Astrocyte (in vitro differentiated cells and primary cell): Measurements from ENCODE around the gene LUZP4. TPM values are rescaled to one million over a fixed set of nuclear protein-coding genes. Genes with fewer than 3 reads are reported as not detected.
"Not testable (repeated sequence)": the region's sequence is repeated elsewhere in the genome, so short reads cannot be mapped to it uniquely, and the experiment has no call there.

ENCODE experiments used
- DNase-seq: peaks from one replicate; pipeline ENCODE4 v3.0.0-alpha.2; 2010; ENCODE audit warnings: low read depth
- FAIRE-seq: peaks from 2 replicates; lab custom pipeline; 2011; peaks lifted over from hg19 to GRCh38; lab: Jason Lieb, UNC
- H2AFZ ChIP-seq: 2 replicates; pipeline ENCODE4 v1.6.0; 2012; ENCODE audit warnings: low read depth, low read length, inconsistent platforms
- H3K27ac ChIP-seq: 2 replicates; pipeline ENCODE4 v1.5.1; 2011; ENCODE audit warnings: low read depth, low read length, inconsistent platforms
- H3K27me3 ChIP-seq: 2 replicates; pipeline ENCODE4 v1.6.0; 2011; ENCODE audit warnings: low read length, inconsistent platforms; ENCODE audit not compliant: insufficient read depth
- H3K36me3 ChIP-seq: 2 replicates; pipeline ENCODE4 v1.5.1; 2011; ENCODE audit warnings: low read length, inconsistent platforms; ENCODE audit not compliant: insufficient read depth
- H3K4me1 ChIP-seq: 2 replicates; pipeline ENCODE4 v1.5.1; 2011; ENCODE audit warnings: low read length, inconsistent platforms; ENCODE audit not compliant: insufficient read depth
- H3K4me2 ChIP-seq: 2 replicates; pipeline ENCODE4 v1.6.0; 2012; ENCODE audit warnings: low read length, inconsistent platforms
- H3K4me3 ChIP-seq: 2 replicates; pipeline ENCODE4 v1.5.1; 2011; ENCODE audit warnings: low read depth, mild to moderate bottlenecking, low read length, inconsistent platforms; ENCODE audit not compliant: insufficient read depth
- H3K79me2 ChIP-seq: 2 replicates; pipeline ENCODE4 v1.6.0; 2012; ENCODE audit warnings: mild to moderate bottlenecking, low read length, inconsistent platforms; ENCODE audit not compliant: insufficient read depth
- H3K9ac ChIP-seq: 2 replicates; pipeline ENCODE4 v1.6.0; 2012; ENCODE audit warnings: mild to moderate bottlenecking, low read length, inconsistent platforms
- H3K9me3 ChIP-seq: 2 replicates; pipeline ENCODE4 v1.5.1; 2012; ENCODE audit warnings: low read depth, mild to moderate bottlenecking, low read length, inconsistent platforms; ENCODE audit not compliant: insufficient read depth
- H4K20me1 ChIP-seq: 2 replicates; pipeline ENCODE4 v1.6.0; 2012; ENCODE audit warnings: low read length, inconsistent platforms; ENCODE audit not compliant: insufficient read depth
- H3K27ac Mint-ChIP-seq: one replicate; pipeline ENCODE4 v1.8.0; 2021; ENCODE audit warnings: mild to moderate bottlenecking, mixed read lengths; ENCODE audit not compliant: unreplicated experiment
- H3K27me3 Mint-ChIP-seq: one replicate; pipeline ENCODE4 v1.8.0; 2021; ENCODE audit warnings: low read depth, mixed read lengths; ENCODE audit not compliant: unreplicated experiment
- H3K36me3 Mint-ChIP-seq: one replicate; pipeline ENCODE4 v1.8.0; 2021; ENCODE audit warnings: low read depth, mixed read lengths; ENCODE audit not compliant: unreplicated experiment
- H3K4me1 Mint-ChIP-seq: one replicate; pipeline ENCODE4 v1.8.0; 2021; ENCODE audit warnings: low read depth, mixed read lengths; ENCODE audit not compliant: unreplicated experiment
- H3K4me3 Mint-ChIP-seq: one replicate; pipeline ENCODE4 v1.8.0; 2021; ENCODE audit warnings: mild to moderate bottlenecking, moderate library complexity, mixed read lengths; ENCODE audit not compliant: unreplicated experiment
- H3K9me3 Mint-ChIP-seq: one replicate; pipeline ENCODE4 v1.8.0; 2021; ENCODE audit warnings: mild to moderate bottlenecking, mixed read lengths; ENCODE audit not compliant: unreplicated experiment
- EZH2 ChIP-seq: IDR thresholded peaks from 2 replicates; pipeline ENCODE4 v1.6.1; 2012; ENCODE audit warnings: mild to moderate bottlenecking, low read length, inconsistent platforms; ENCODE audit not compliant: insufficient read depth
- total RNA-seq: library from RNA; stranded (reverse); gene quantifications from 2 replicates; pipeline ENCODE4 v1.2.1, GENCODE V29; 2021
- TF ChIP-seq, protein P1 (sequence below): IDR thresholded peaks from 2 replicates; pipeline ENCODE4 v1.5.1; 2011; ENCODE audit warnings: low read depth, mild to moderate bottlenecking, inconsistent platforms, low read length, moderate library complexity; ENCODE audit not compliant: insufficient read depth

LUZP4 gene
- total RNA-seq, 1 donor from 2014 or later, result not detected

DNA sequence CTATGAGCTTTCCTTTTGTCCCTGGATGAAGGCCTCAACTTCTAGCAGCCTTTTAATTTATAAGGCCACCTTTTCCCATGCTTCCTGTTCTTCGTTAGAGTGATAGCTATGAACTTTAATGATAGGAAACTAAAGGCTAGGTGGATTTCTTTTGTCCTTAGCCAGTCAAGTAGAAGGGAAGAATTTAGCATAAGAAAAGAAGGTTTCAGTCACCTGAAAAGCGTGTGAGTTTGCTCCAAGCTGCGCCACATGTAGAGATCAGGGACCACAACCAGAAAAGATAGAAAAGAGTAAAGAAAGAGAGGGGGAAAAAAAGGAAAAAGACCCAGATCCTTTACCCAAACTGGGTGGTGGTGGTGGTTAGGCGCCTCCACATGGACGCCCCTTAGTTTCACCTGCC is 28.6 kb downstream of the LUZP4 start:
- no peak overlapping the region for H3K27ac Mint-ChIP-seq
- no peak overlapping the region for H3K4me3 Mint-ChIP-seq
- Histone ChIP-seq H4K20me1 (no peaks in the 10 kb centered on the region), H3K9me3 (no peaks in the 10 kb centered on the region), H3K9ac (no peak overlapping the region), H3K36me3 (no peaks in the 10 kb centered on the region), H2AFZ (no peak overlapping the region), H3K4me1 (no peaks in the 10 kb centered on the region), H3K27me3 (no peaks in the 10 kb centered on the region), H3K4me3 (no peak overlapping the region), H3K4me2 (no peak overlapping the region), H3K79me2 (no peaks in the 10 kb centered on the region), H3K27ac (no peak overlapping the region)
- H3K36me3 Mint-ChIP-seq, result no peaks in the 10 kb centered on the region
- H3K4me1 Mint-ChIP-seq, result no peaks in the 10 kb centered on the region
- no peaks in the 10 kb centered on the region for H3K9me3 Mint-ChIP-seq
- no peak for TF ChIP-seq EZH2
- TF ChIP-seq, protein P1, sequence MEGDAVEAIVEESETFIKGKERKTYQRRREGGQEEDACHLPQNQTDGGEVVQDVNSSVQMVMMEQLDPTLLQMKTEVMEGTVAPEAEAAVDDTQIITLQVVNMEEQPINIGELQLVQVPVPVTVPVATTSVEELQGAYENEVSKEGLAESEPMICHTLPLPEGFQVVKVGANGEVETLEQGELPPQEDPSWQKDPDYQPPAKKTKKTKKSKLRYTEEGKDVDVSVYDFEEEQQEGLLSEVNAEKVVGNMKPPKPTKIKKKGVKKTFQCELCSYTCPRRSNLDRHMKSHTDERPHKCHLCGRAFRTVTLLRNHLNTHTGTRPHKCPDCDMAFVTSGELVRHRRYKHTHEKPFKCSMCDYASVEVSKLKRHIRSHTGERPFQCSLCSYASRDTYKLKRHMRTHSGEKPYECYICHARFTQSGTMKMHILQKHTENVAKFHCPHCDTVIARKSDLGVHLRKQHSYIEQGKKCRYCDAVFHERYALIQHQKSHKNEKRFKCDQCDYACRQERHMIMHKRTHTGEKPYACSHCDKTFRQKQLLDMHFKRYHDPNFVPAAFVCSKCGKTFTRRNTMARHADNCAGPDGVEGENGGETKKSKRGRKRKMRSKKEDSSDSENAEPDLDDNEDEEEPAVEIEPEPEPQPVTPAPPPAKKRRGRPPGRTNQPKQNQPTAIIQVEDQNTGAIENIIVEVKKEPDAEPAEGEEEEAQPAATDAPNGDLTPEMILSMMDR, result no peak
- H3K27me3 Mint-ChIP-seq, result no peaks in the 10 kb centered on the region
- DNase-seq (no peak), FAIRE-seq (peak; percentile 60)

DNA sequence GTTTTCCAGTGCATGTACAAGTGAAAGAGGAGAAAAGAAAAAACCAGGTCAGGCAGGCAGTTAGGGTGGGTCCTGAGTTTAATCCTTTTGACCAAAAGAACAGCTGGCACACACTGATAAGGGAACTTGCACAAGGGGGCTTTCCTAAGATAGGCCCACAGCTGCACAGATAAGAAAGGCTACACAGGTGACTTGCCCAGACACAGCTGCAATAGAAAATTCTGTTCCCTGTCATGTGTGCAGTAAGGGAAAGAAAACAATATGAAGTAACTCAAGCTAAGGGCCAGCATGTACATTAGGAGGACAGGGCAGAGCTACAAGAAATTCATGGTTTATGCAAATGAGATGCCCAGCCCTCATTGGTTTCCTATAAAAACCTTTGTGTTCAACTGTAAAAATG is 32.9 kb downstream of the LUZP4 start:
- FAIRE-seq (no peak), DNase-seq (no peak)
- H3K79me2 ChIP-seq, result no peaks in the 10 kb centered on the region
- H3K4me2 ChIP-seq, result no peak overlapping the region
- Mint-ChIP-seq H3K4me3 (no peak overlapping the region), H3K4me1 (no peaks in the 10 kb centered on the region), H3K27ac (no peak overlapping the region), H3K36me3 (no peaks in the 10 kb centered on the region), H3K9me3 (no peaks in the 10 kb centered on the region), H3K27me3 (no peaks in the 10 kb centered on the region)
- TF ChIP-seq, protein P1, result no peak
- no peak for TF ChIP-seq EZH2
- no peaks in the 10 kb centered on the region for H3K36me3 ChIP-seq
- H3K27ac ChIP-seq, result no peak overlapping the region
- H3K4me1 ChIP-seq, result no peaks in the 10 kb centered on the region
- no peaks in the 10 kb centered on the region for H4K20me1 ChIP-seq
- no peaks in the 10 kb centered on the region for H3K9me3 ChIP-seq
- H3K27me3 ChIP-seq, result no peaks in the 10 kb centered on the region
- no peak overlapping the region for H3K4me3 ChIP-seq
- H2AFZ ChIP-seq, result no peak overlapping the region
- H3K9ac ChIP-seq, result no peak overlapping the region

DNA sequence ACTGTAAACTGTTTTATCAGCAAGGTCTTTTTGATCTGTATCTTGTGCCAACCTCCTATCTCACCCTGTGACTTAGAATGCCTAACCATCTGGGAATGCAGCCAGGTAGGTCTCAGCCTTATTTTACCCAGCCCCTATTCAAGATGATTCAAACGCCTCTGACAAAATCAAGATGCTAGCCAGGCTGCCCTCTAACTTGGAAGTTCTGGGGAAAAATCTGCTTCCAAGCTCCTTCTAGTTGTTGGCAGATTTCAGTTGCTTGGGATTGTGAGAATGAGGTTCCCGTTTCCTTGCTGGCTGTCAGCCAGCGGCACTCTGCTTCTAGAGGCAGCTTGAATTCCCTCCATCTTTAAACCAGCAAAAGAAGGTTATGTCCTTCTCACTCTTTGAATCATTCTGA is 34.7 kb downstream of the LUZP4 start:
- H3K4me3 Mint-ChIP-seq, result no peak overlapping the region
- no peak overlapping the region for H3K27ac ChIP-seq
- no peaks in the 10 kb centered on the region for H3K27me3 ChIP-seq
- H3K27ac Mint-ChIP-seq, result no peak overlapping the region
- TF ChIP-seq EZH2, result no peak
- TF ChIP-seq, protein P1, result no peak
- H3K79me2 ChIP-seq, result no peaks in the 10 kb centered on the region
- H3K27me3 Mint-ChIP-seq, result no peaks in the 10 kb centered on the region
- no peak overlapping the region for H3K4me2 ChIP-seq
- H3K4me3 ChIP-seq, result no peak overlapping the region
- H3K4me1 ChIP-seq, result no peaks in the 10 kb centered on the region
- H2AFZ ChIP-seq, result no peak overlapping the region
- no peaks in the 10 kb centered on the region for H4K20me1 ChIP-seq
- no peaks in the 10 kb centered on the region for H3K9me3 ChIP-seq
- no peaks in the 10 kb centered on the region for H3K36me3 Mint-ChIP-seq
- DNase-seq (peak; percentile 16), FAIRE-seq (peak; percentile 88)
- no peaks in the 10 kb centered on the region for H3K4me1 Mint-ChIP-seq
- H3K36me3 ChIP-seq, result no peaks in the 10 kb centered on the region
- no peaks in the 10 kb centered on the region for H3K9me3 Mint-ChIP-seq
- no peak overlapping the region for H3K9ac ChIP-seq

DNA sequence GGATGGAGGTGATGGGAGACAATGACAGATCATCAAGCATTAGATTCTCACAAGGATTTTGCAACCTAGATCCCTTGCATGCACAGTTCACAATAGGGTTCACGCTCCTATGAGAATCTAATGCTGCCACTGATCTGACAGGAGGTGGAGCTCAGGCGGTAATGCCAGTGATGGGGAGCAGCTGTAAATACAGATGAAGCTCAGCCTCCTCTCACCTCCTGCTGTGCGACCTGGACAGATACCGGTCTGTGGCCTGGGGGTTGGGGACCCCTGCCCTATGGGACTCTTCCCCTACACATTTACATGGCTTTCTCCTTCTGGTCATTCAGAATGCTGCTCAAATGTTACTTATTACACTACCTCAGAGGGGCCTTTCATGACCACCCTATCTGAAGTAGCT is 39.8 kb downstream of the LUZP4 start:
- not testable (repeated sequence) for H3K27ac ChIP-seq, H4K20me1 ChIP-seq, DNase-seq, FAIRE-seq, H3K4me1 Mint-ChIP-seq, H3K4me2 ChIP-seq, H3K27me3 ChIP-seq, H3K36me3 Mint-ChIP-seq, H2AFZ ChIP-seq, H3K9me3 Mint-ChIP-seq, H3K4me1 ChIP-seq, H3K4me3 Mint-ChIP-seq, H3K79me2 ChIP-seq, H3K27me3 Mint-ChIP-seq, H3K36me3 ChIP-seq, H3K27ac Mint-ChIP-seq, H3K9me3 ChIP-seq, H3K9ac ChIP-seq, H3K4me3 ChIP-seq
